HG02970 (cell line): Measurements from ENCODE around the gene GALNT5.
A peak's percentile ranks its signal among the peaks of the same experiment; 100 is the strongest.
"Not testable (repeated sequence)": the region's sequence is repeated elsewhere in the genome, so short reads cannot be mapped to it uniquely, and the experiment has no call there.

ENCODE experiments used
- ATAC-seq: cut with Tn5 transposase; IDR thresholded peaks from one replicate; pipeline ENCODE4 v1.9.1; 2021; ENCODE audit warnings: mild to moderate bottlenecking, moderate library complexity, moderate number of reproducible peaks; ENCODE audit not compliant: unreplicated experiment, low FRiP score

GALNT5 gene

GRCh38 chr2:157321466-157321865, 64.0 kb downstream of the GALNT5 start:
- ATAC-seq, result no peak

- no peak for ATAC-seq
Measured at GRCh38 chr2:157322432-157322831, 64.9 kb downstream of the GALNT5 start.

GRCh38 chr2:157324331-157324843, 66.9 kb downstream of the GALNT5 start:
- ATAC-seq, result no peak

GRCh38 chr2:157325786-157326185, 68.3 kb downstream of the GALNT5 start, which contains the start of gene ERMN:
TSS of gene ERMN (minus strand) at chr2:157325824. CDS start at chr2:157325642, 182 bp downstream.
- ATAC-seq, result no peak

- ATAC-seq, result no peak
Measured at GRCh38 chr2:157326698-157327097, 69.2 kb downstream of the GALNT5 start.

GRCh38 chr2:157327200-157327599, 69.7 kb downstream of the GALNT5 start:
- no peak for ATAC-seq

GRCh38 chr2:157327621-157328500, 70.4 kb downstream of the GALNT5 start:
- peak; percentile 98 for ATAC-seq

GRCh38 chr2:157329524-157329923, 72.0 kb downstream of the GALNT5 start:
- ATAC-seq, result no peak

- no peak for ATAC-seq
Measured at GRCh38 chr2:157333304-157334047, 76.0 kb downstream of the GALNT5 start.

GRCh38 chr2:157334335-157334734, 76.8 kb downstream of the GALNT5 start:
- no peak for ATAC-seq

GRCh38 chr2:157334797-157335196, 77.3 kb downstream of the GALNT5 start:
- ATAC-seq, result no peak

GRCh38 chr2:157336137-157337010, 78.9 kb downstream of the GALNT5 start:
- no peak for ATAC-seq

GRCh38 chr2:157337978-157338377, 80.5 kb downstream of the GALNT5 start:
- no peak for ATAC-seq

GRCh38 chr2:157339965-157340655, 82.6 kb downstream of the GALNT5 start:
- ATAC-seq, result no peak

- not testable (repeated sequence) for ATAC-seq
Measured at GRCh38 chr2:157341381-157341780, 83.9 kb downstream of the GALNT5 start.

- no peak for ATAC-seq
Measured at GRCh38 chr2:157345647-157346389, 88.3 kb downstream of the GALNT5 start.

GRCh38 chr2:157348291-157348921, 90.9 kb downstream of the GALNT5 start:
- ATAC-seq, result no peak

- no peak for ATAC-seq
Measured at GRCh38 chr2:157349949-157350515, 92.5 kb downstream of the GALNT5 start.
